Activated T-cell treated with anti-CD3 and anti-CD28 coated beads, Interleukin-2, amount 50 U/mL, for 4 hours (primary cell): ENCODE results near the gene PRKCE. TPM values are rescaled to one million over a fixed set of nuclear protein-coding genes. Genes with fewer than 3 reads are reported as not detected.
A peak's percentile ranks its signal among the peaks of the same experiment; 100 is the strongest.

ENCODE experiments used
- ATAC-seq, 2 donors: fragments of 200-7000 bp; cut with Tn5 transposase; one replicate each; pipeline ENCODE4 v1.10.0; 2021
- DNase-seq: peaks from one replicate; pipeline ENCODE4 v3.0.0-alpha.2; 2020
- H3K27me3 Mint-ChIP-seq: one replicate; pipeline ENCODE4 v1.8.0; 2021; ENCODE audit warnings: low read depth, mixed read lengths
- H3K36me3 Mint-ChIP-seq: one replicate; pipeline ENCODE4 v1.8.0; 2022; ENCODE audit warnings: mixed read lengths; ENCODE audit not compliant: insufficient read depth
- H3K4me1 Mint-ChIP-seq: one replicate; pipeline ENCODE4 v1.8.0; 2021; ENCODE audit warnings: low read depth, mixed read lengths
- H3K4me3 Mint-ChIP-seq: one replicate; pipeline ENCODE4 v1.8.0; 2021; ENCODE audit warnings: mild to moderate bottlenecking, moderate library complexity, mixed read lengths
- H3K9me3 Mint-ChIP-seq: one replicate; pipeline ENCODE4 v1.8.0; 2021; ENCODE audit warnings: mixed read lengths
- total RNA-seq, 3 donors: library from RNA; stranded (reverse); gene quantifications; one replicate each; pipeline ENCODE4 v1.2.1, GENCODE V29; 2021

Gene PRKCE
- total RNA-seq, 3 donors from 2014 or later, result 9.1 to 9.5 (median 9.2) TPM

DNA sequence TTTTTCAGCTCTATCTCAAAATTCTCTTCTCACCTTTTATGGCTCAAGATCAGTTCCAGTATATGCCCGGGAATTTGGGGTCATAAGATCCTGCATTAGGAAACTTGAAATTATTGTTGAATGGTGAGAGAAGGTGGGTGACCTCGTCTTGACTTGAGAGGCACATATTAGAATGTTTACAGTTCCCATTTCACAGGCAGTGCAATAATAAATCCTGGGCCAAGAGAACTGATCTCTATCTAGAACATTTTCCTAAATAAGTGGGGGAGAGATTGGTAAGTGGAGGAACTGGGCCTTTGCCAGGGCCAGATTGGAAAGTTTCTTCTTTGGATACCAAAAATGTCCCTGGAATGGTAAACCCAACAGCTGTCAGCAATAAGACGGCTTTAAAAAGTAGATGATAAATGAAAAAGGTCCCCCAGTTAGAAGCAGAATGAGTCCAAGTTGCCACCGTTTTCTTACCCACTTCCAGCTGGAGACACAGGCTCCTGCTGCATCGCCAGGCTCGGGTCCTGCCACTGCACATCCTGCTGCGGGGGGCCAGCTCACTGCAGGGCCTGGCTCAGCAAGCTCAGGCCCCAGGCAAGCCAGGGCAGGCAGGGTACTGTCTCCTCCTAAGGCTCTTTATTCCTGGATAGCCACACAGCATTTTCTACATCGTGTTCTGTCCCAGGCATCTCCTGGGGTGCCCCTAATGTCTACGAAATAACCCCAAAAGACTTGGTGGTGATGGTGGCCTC is 519.3 kb downstream of the PRKCE start:
- no peaks in the 10 kb centered on the region for H3K9me3 Mint-ChIP-seq
- no peaks in the 10 kb centered on the region for H3K27me3 Mint-ChIP-seq
- peaks cover 3% of the 10 kb centered on the region for H3K4me1 Mint-ChIP-seq
- peaks cover under 1% of the 10 kb centered on the region for H3K36me3 Mint-ChIP-seq
- no peak overlapping the region for H3K4me3 Mint-ChIP-seq
- no peak for ATAC-seq
- no peak for DNase-seq

- Mint-ChIP-seq H3K4me3 (no peak overlapping the region), H3K9me3 (no peaks in the 10 kb centered on the region), H3K27me3 (no peaks in the 10 kb centered on the region), H3K36me3 (no peaks in the 10 kb centered on the region), H3K4me1 (peaks cover 3% of the 10 kb centered on the region)
- DNase-seq (no peak), ATAC-seq (peak in 1 of 2 donors; percentile 10)
These were observed 520.0 kb downstream of the PRKCE start for GRCh38 chr2:46171411-46171953.

DNA sequence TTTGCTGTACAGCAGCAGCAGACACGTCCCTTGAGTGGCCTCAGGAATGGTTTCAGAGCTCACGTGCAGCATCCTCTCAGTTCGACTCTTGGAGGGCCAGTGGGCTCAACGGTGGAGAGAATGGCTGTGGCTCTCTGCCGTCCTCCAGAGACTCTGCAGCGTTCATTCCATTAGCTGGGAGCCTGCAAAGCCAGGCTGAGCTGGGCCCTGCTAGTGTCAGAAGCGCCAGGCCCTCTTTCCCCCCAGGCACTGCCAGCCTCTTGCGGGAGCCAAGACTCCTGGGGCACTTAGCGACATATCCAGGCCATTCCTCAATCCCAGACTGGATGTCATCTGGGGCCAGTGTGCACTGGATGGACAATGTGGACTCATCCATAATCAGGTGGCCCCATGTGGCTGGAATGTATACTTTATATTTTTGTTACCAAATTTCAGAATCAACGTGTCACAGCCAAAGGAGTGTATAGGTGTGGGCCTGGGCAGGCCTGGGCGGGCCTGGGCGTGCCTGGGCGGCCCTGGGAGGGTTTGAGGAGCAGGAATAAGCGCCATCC is 520.6 kb downstream of the PRKCE start:
- peaks cover 3% of the 10 kb centered on the region for H3K4me1 Mint-ChIP-seq
- no peaks in the 10 kb centered on the region for H3K36me3 Mint-ChIP-seq
- ATAC-seq, result no peak
- H3K27me3 Mint-ChIP-seq, result no peaks in the 10 kb centered on the region
- H3K9me3 Mint-ChIP-seq, result no peaks in the 10 kb centered on the region
- DNase-seq, result no peak
- H3K4me3 Mint-ChIP-seq, result no peak overlapping the region

DNA sequence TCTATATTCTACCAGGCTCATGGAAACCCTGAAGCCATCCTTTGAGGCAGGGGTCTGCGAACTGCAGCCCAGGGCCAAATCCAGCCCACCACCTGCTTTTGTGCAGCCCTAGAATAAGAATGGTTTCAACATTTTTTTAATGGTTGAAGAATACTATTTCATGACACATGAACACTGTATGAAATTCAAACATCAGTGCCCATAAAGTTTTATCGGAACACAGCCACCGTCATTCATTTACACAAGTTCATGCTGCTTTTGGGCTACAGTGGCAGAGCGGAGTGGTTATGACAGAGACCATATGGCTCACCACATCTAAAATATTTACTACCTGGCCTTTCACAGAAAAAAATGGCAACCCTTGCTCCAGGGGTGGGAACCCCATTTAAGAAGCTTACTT is 521.6 kb downstream of the PRKCE start:
- Mint-ChIP-seq H3K4me1 (peaks cover 6% of the 10 kb centered on the region), H3K4me3 (no peak overlapping the region), H3K36me3 (no peaks in the 10 kb centered on the region), H3K9me3 (no peaks in the 10 kb centered on the region), H3K27me3 (no peaks in the 10 kb centered on the region)
- DNase-seq (no peak), ATAC-seq (no peak)

GRCh38 chr2:46173636-46174250 is 522.3 kb downstream of the PRKCE start:
- no peak for DNase-seq
- Mint-ChIP-seq H3K36me3 (no peaks in the 10 kb centered on the region), H3K4me3 (no peak overlapping the region)

DNA sequence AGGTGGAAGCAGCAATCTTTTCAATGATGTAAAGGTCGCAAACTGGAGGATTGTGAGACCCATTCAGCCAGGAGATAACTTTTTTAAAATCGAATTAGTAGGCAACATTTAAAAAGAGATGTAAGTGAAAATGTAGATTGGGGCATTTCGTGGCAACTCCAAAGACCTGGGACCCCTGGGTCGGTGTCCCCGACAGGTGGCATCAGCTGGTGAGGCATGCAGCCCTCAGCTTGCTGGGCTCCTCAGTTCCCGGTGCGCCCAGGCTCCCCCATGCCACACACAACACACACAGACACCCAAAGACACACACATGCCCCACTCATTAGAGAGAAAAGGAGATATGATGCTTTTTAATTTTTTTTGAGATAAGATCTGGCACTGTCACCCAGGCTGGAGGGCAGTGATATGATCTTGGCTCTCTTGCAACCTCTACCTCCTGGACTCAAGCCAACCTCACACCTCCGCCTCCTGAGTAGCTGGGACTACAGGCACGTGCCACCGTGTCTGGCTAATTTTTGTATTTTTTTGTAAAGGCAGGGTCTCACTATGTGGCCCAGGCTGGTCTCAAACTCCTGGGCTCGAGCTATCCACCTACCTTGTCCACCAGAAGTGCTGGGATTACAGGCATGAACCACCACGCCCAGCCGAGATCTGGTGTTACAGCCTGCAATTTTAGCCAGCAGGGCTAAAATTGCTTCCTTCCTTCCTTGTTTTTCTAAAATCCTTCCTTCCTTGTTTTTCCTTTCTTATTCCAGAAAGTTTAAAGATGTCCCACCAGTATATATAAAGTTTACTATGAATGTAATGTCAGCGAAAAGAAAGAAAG is 523.1 kb downstream of the PRKCE start:
- DNase-seq (no peak), ATAC-seq (no peak)
- no peaks in the 10 kb centered on the region for H3K36me3 Mint-ChIP-seq
- H3K4me1 Mint-ChIP-seq, result peaks cover 16% of the 10 kb centered on the region
- H3K9me3 Mint-ChIP-seq, result no peaks in the 10 kb centered on the region
- no peak overlapping the region for H3K4me3 Mint-ChIP-seq
- H3K27me3 Mint-ChIP-seq, result no peaks in the 10 kb centered on the region

More at GRCh38 chr2:46173636-46174250, 522.3 kb downstream of the PRKCE start:
- peaks cover 9% of the 10 kb centered on the region for H3K4me1 Mint-ChIP-seq
- no peaks in the 10 kb centered on the region for H3K27me3 Mint-ChIP-seq
- no peak for ATAC-seq
- no peaks in the 10 kb centered on the region for H3K9me3 Mint-ChIP-seq

DNA sequence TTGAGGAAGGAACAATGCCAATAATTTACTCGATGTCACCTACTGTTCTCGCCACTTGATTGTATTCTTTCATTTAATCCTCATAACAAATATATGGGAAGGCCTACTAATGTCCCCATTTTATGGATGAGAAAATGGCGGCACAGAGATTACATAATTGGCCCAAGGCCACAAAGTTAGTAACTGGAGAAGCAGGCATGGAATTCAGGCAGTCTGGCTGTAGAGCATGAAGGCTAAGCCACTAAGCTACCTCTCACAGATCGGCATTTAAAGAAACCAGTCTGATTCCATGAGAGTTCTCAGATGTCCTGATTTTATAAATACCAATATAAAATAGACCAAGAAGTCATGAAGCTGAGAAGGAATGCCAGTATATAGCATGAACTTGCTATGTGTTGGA is 523.9 kb downstream of the PRKCE start:
- Mint-ChIP-seq H3K4me3 (no peak overlapping the region), H3K9me3 (no peaks in the 10 kb centered on the region), H3K36me3 (no peaks in the 10 kb centered on the region), H3K27me3 (no peaks in the 10 kb centered on the region), H3K4me1 (peaks cover 16% of the 10 kb centered on the region)
- ATAC-seq, result no peak
- DNase-seq, result no peak

DNA sequence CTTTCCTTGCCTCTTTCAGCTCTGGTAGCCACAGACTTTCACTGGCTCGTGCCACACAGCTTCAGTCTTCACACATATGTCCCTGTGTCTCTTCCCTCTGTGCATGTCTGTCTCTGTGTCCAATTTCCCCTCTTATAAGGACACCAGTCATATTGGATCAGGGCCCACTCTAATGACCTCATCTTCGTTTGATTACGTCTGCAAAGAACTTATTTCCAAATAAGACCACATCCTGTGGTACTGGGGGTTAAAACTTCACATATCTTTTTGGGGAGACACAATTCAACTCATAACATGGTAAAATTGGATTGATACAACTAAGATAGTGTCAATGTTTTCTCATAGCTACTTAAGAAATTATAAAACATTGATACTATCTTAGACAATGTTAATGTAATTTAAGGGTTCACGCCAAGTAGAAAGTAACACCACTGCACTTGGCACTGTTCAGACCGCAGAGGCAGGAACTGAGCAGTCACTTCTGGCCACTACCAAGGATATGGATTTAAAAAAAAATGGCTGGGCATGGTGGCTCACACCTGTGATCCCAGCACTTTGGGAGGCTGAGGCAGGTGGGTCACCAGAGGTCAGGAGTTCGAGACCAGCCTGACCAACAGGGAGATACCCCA is 526.1 kb downstream of the PRKCE start:
- no peaks in the 10 kb centered on the region for H3K36me3 Mint-ChIP-seq
- H3K9me3 Mint-ChIP-seq, result no peaks in the 10 kb centered on the region
- no peaks in the 10 kb centered on the region for H3K27me3 Mint-ChIP-seq
- H3K4me1 Mint-ChIP-seq, result peaks cover 16% of the 10 kb centered on the region
- DNase-seq (no peak), ATAC-seq (no peak)
- H3K4me3 Mint-ChIP-seq, result no peak overlapping the region

DNA sequence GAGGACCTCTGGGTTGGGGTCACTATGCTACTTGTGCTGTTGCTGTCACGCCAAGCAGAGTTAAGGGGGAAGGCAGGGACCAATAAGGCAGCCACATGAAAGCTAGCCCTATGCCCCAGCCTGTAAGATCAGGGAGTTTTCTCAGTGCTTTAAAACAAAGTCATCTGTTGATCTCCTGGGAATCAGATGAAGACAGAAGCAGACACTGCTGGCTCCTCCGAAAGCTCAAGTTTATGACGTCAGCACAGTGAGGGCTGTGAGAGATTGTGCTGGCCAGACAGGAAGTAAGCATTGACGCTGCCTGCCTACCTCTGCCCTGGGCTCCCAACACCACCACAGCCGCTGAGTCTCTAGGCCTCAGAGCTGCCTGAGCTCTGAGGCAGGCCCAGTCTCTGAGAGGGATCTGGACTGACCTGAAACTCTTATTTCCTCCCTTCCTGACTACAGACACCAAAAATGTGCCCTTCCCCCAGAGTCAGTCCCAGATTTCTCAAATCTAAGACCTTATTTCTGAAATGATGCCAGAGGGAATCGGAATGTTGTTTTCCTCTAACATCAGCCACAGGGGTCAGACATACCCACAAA is 527.7 kb downstream of the PRKCE start:
- Mint-ChIP-seq H3K36me3 (peaks cover 3% of the 10 kb centered on the region), H3K4me1 (peaks cover 16% of the 10 kb centered on the region), H3K9me3 (no peaks in the 10 kb centered on the region), H3K4me3 (no peak overlapping the region), H3K27me3 (no peaks in the 10 kb centered on the region)
- ATAC-seq (peak; percentile 90 to 91), DNase-seq (peak; percentile 36)

GRCh38 chr2:46180189-46180588 is 528.7 kb downstream of the PRKCE start:
- no peak for ATAC-seq
- DNase-seq, result no peak

DNA sequence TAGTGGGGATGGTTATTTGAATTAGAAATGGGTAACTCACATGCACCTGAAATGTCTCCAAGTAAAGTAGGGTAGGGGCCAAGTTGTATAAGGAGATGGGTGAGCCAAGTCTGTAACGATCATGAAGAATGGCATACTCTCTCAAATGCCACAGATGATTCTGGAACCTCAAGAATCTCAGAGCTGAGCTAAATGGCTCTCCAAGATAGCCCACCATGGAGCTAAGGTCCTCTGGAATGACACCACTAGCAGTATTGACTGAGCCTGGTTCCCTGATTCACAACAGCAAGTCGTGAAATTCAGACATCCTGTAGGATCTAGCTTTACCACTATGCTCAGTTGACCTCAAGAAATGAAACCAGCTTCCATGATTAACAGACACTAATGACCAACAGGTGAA is 529.8 kb downstream of the PRKCE start:
- no peak overlapping the region for H3K4me3 Mint-ChIP-seq

More at GRCh38 chr2:46180189-46180588, 528.7 kb downstream of the PRKCE start:
- Mint-ChIP-seq H3K4me1 (peaks cover 13% of the 10 kb centered on the region), H3K4me3 (no peak overlapping the region), H3K27me3 (no peaks in the 10 kb centered on the region), H3K9me3 (no peaks in the 10 kb centered on the region), H3K36me3 (peaks cover 6% of the 10 kb centered on the region)

GRCh38 chr2:46181789-46182530 is 530.5 kb downstream of the PRKCE start:
- ATAC-seq (no peak), DNase-seq (no peak)
- H3K27me3 Mint-ChIP-seq, result no peaks in the 10 kb centered on the region
- H3K36me3 Mint-ChIP-seq, result peaks cover 6% of the 10 kb centered on the region
- no peak overlapping the region for H3K4me3 Mint-ChIP-seq
- H3K4me1 Mint-ChIP-seq, result peaks cover 15% of the 10 kb centered on the region
- H3K9me3 Mint-ChIP-seq, result no peaks in the 10 kb centered on the region

More for the DNA sequence above, 529.8 kb downstream of the PRKCE start:
- H3K36me3 Mint-ChIP-seq, result peaks cover 6% of the 10 kb centered on the region
- DNase-seq, result no peak
- H3K27me3 Mint-ChIP-seq, result no peaks in the 10 kb centered on the region
- H3K9me3 Mint-ChIP-seq, result no peaks in the 10 kb centered on the region
- ATAC-seq, result no peak
- H3K4me1 Mint-ChIP-seq, result peaks cover 13% of the 10 kb centered on the region

DNA sequence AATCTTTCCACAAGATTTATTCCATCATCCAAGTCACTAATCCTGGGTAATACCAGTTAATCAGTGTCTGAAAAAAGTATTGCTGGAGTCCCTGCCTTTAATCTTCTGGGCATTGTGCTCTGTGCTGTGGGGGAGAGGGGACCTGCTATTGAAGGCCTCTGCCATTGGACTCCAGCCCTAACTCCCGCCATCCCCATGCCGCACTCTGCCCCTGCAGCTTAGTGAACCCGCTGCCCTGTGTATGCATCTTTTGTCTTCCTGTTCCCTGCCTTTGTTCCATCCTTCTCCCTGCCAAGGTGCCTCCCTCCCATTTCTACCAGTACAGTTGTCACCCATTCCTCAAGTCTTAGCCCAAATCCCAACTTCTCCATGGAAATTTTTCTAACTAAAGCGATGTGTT is 532.0 kb downstream of the PRKCE start:
- no peak for ATAC-seq
- DNase-seq, result no peak
- Mint-ChIP-seq H3K27me3 (no peaks in the 10 kb centered on the region), H3K9me3 (no peaks in the 10 kb centered on the region), H3K4me1 (peaks cover 24% of the 10 kb centered on the region), H3K4me3 (no peak overlapping the region), H3K36me3 (peaks cover 6% of the 10 kb centered on the region)
